Pancreas (tissue), 10 donors: ENCODE results near the gene CREBBP. TPM values are rescaled to one million over a fixed set of nuclear protein-coding genes. Genes with fewer than 3 reads are reported as not detected.
"Not testable (repeated sequence)": the region's sequence is repeated elsewhere in the genome, so short reads cannot be mapped to it uniquely, and the experiment has no call there.

Source experiments
- ATAC-seq, 4 donors: fragments of 200-7000 bp; cut with Tn5 transposase; one replicate each; pipeline versions ENCODE4 v1.8.0 to v1.9.1; 2020; ENCODE audit warnings: mild to moderate bottlenecking in 4 of 4, moderate library complexity in 4 of 4
- DNase-seq, 6 donors: peaks; one replicate each; pipeline ENCODE4 v3.0.0-alpha.2; 2020
- FAIRE-seq: peaks from 2 replicates; lab custom pipeline; 2012; peaks lifted over from hg19 to GRCh38; lab: Jason Lieb, UNC
- H3K27ac ChIP-seq, 4 donors: fragments of 200-600 bp; sonication (generic); 1 replicate in 3 of 4; 2 replicates in 1 of 4; pipeline versions ENCODE4 v1.5.0 to v1.8.0; 2020
- H3K27me3 ChIP-seq, 4 donors: fragments of 200-600 bp; one replicate each; pipeline ENCODE4 v1.8.0; 2021
- H3K36me3 ChIP-seq, 3 donors: fragments of 200-600 bp; sonication (generic) in 1 of 3; one replicate each; pipeline versions ENCODE4 v1.5.0 to v1.8.0; 2020 to 2021
- H3K4me1 ChIP-seq, 3 donors: fragments of 200-600 bp; one replicate each; pipeline ENCODE4 v1.8.0; 2021
- H3K4me3 ChIP-seq, 4 donors: fragments of 200-600 bp; sonication (generic) in 2 of 4; one replicate each; pipeline versions ENCODE4 v1.5.0 to v1.8.0; 2020 to 2021
- H3K9me3 ChIP-seq, 4 donors: fragments of 200-600 bp; one replicate each; pipeline ENCODE4 v1.8.0; 2021
- CTCF ChIP-seq, 4 donors: fragments of 200-600 bp; sonication (generic) in 3 of 4; IDR thresholded peaks; one replicate each; pipeline versions ENCODE4 v1.5.0 to v1.8.0; 2021; ENCODE audit warnings: antibody characterized with exemption in 4 of 4
- WGBS, 2 donors: extraction: QIAGEN DNeasy Blood & Tissue Kit; methylation state at CpG; one replicate each; pipeline ENCODE4 v1.1.7; 2013; 5-methylcytosine and 5-hydroxymethylcytosine counted together
- intact Hi-C, 3 donors: fragments of 100-400 bp; cut with DNase I; formaldehyde crosslinking; loops; one replicate each; pipeline versions ENCODE4 v1.11.1 to v1.14.2; 2022
- polyA plus RNA-seq, 2 donors: library from polyadenylated mRNA; stranded (reverse); fragments of 200-250 nt; gene quantifications; one replicate each; pipeline ENCODE4 v1.2.3, GENCODE V29; 2013
- total RNA-seq, 6 donors: library from RNA; stranded (reverse); fragmentation: NEBNext Ultra II Directional in 4 of 6; extraction: Animal tissue kit (Norgen Biotek cat#: 25700) in 4 of 6; gene quantifications; one replicate each; pipeline versions ENCODE4 v1.2.1 to v1.2.4, GENCODE V29; 2021 to 2023
- donor health status: healthy with polysubstance abuse.
- donor health status: DM: no; HTN: no; CAD: no; lungs with moderate emphysema.
- donor health status: DM: no; HTN: no; CAD: no.
- donor health status: control.
- donor health status: control.
- donor health status: Bipolar disorder and iron deficiency.
- donor health status: DM: yes; HTN: yes; CAD: no.
- donor health status: DM: no; HTN: no; CAD: no.
- donor health status: DM: no; HTN: no; CAD: no.
- donor health status: DM: yes; HTN: yes; CAD: no.

The CREBBP gene
- total RNA-seq (10 to 100 TPM; 23.7 to 49.4 (median 31.4) TPM), polyA plus RNA-seq (10 to 100 TPM; 14.4 to 31.7 TPM)

- ATAC-seq (peak; percentile 89 to 93 (median 92)), DNase-seq (peak; percentile 76 to 95 (median 91)), FAIRE-seq (no peak)
- Histone ChIP-seq H3K9me3 (no peaks in the 10 kb centered on the region), H3K27me3 (no peaks in the 10 kb centered on the region), H3K4me3 (peak within 1 kb of the TSS; percentile 53 to 76 (median 70)), H3K27ac (peak within 1 kb of the TSS; percentile 53 to 80 (median 70)), H3K4me1 (peaks cover 6 to 27% (median 10%) of the 10 kb centered on the region in 3 donors), H3K36me3 (no peaks in the 10 kb centered on the region)
- 6 to 9% methylated on average over 67 to 95 of the region's 96 CpGs for WGBS, 2 donors
- intact Hi-C loops = no loop called here
- TF ChIP-seq CTCF (IDR thresholded peaks at IDR 0.05) = no peak
Measured at GRCh38 chr16:3880623-3881498, at the start of gene CREBBP. Gene CREBBP, minus strand, starts transcription at chr16:3880713. Its CDS starts 797 bp downstream, at chr16:3879916.

GRCh38 chr16:3927147-3927546, 46.6 kb upstream of the CREBBP start:
- H3K27ac ChIP-seq, H3K4me3 ChIP-seq, intact Hi-C loops, DNase-seq, H3K9me3 ChIP-seq, H3K36me3 ChIP-seq, H3K4me1 ChIP-seq, FAIRE-seq, ATAC-seq, H3K27me3 ChIP-seq: not testable (repeated sequence)
- WGBS, 2 donors = 92 to 98% methylated on average over 2 of the region's 2 CpGs

- intact Hi-C loops = no loop called here
- H3K4me1 ChIP-seq = no peaks in the 10 kb centered on the region
- no peaks in the 10 kb centered on the region for H3K27me3 ChIP-seq
- no peaks in the 10 kb centered on the region for H3K9me3 ChIP-seq
- DNase-seq (no peak), FAIRE-seq (no peak), ATAC-seq (no peak)
- H3K4me3 ChIP-seq = no peak overlapping the region
- H3K36me3 ChIP-seq = no peaks in the 10 kb centered on the region
- H3K27ac ChIP-seq = no peak overlapping the region
- no peak for TF ChIP-seq CTCF (IDR thresholded peaks at IDR 0.05)
Measured at GRCh38 chr16:3924763-3925162, 44.2 kb upstream of the CREBBP start.

- intact Hi-C loops = no loop called here
- H3K4me3 ChIP-seq = no peak overlapping the region
- WGBS, 2 donors = 66 to 68% methylated on average over 13 of the region's 13 CpGs
- no peak overlapping the region for H3K27ac ChIP-seq
- peak in 1 of 6 donors; percentile 25 for DNase-seq
- no peak for FAIRE-seq
- no peaks in the 10 kb centered on the region for H3K27me3 ChIP-seq
- no peaks in the 10 kb centered on the region for H3K9me3 ChIP-seq
- no peak for TF ChIP-seq CTCF (IDR thresholded peaks at IDR 0.05)
- no peaks in the 10 kb centered on the region for H3K4me1 ChIP-seq
- H3K36me3 ChIP-seq = no peaks in the 10 kb centered on the region
- ATAC-seq = no peak
Measured at GRCh38 chr16:3922241-3922640, 41.7 kb upstream of the CREBBP start.

GRCh38 chr16:3920206-3920605, 39.7 kb upstream of the CREBBP start:
- no peaks in the 10 kb centered on the region for H3K36me3 ChIP-seq
- H3K4me1 ChIP-seq = no peaks in the 10 kb centered on the region
- FAIRE-seq (no peak), DNase-seq (peak in 1 of 6 donors; percentile 35), ATAC-seq (no peak)
- intact Hi-C loops = no loop called here
- no peaks in the 10 kb centered on the region for H3K27me3 ChIP-seq
- no peaks in the 10 kb centered on the region for H3K9me3 ChIP-seq
- H3K27ac ChIP-seq = no peak overlapping the region
- no peak overlapping the region for H3K4me3 ChIP-seq
- WGBS, 2 donors = 84 to 86% methylated on average over 8 of the region's 8 CpGs
- TF ChIP-seq CTCF (IDR thresholded peaks at IDR 0.05) = no peak
